GM23338 (cell line): Measurements from ENCODE around the gene FMO3.

Experiments used
- CREB1 ChIP-seq: fragments of 250-450 bp; sonication (Bioruptor Pico); IDR thresholded peaks from 2 replicates; pipeline ENCODE4 v1.5.0; 2020; ENCODE audit warnings: low read depth, mild to moderate bottlenecking, moderate library complexity
- EZH2 ChIP-seq: fragments of 200-600 bp; sonication (generic); IDR thresholded peaks from one replicate; pipeline ENCODE4 v1.8.0; 2017; ENCODE audit warnings: antibody characterized with exemption, mild to moderate bottlenecking, low read depth; ENCODE audit not compliant: unreplicated experiment
- EZH2phosphoT487 ChIP-seq: fragments of 200-600 bp; sonication (generic); IDR thresholded peaks from one replicate; pipeline ENCODE4 v1.8.1; 2018; ENCODE audit warnings: antibody characterized with exemption; ENCODE audit not compliant: unreplicated experiment
- POLR2AphosphoS5 ChIP-seq: IDR thresholded peaks from 2 replicates; pipeline ENCODE4 v1.6.1; 2016; ENCODE audit warnings: antibody characterized with exemption, low read depth
- ZNF331 ChIP-seq: fragments of 250-450 bp; sonication (Bioruptor Pico); IDR thresholded peaks from 2 replicates; pipeline ENCODE4 v1.5.0; 2020; ENCODE audit warnings: low read depth, mild to moderate bottlenecking, moderate library complexity
- TF ChIP-seq, protein P1 (sequence below), 2 experiments: fragments of 200-600 bp in 1 of 2; sonication (generic) in 1 of 2; conservative IDR thresholded peaks; 2 replicates each; pipeline versions ENCODE4 v1.5.1 to v1.6.1; 2016 to 2017; ENCODE audit warnings: antibody characterized with exemption in 2 of 2, low read depth in 2 of 2, mild to moderate bottlenecking in 2 of 2, moderate library complexity in 1 of 2
- TF ChIP-seq, protein P2 (sequence below): IDR thresholded peaks from 2 replicates; pipeline ENCODE4 v1.6.1; 2016; ENCODE audit warnings: antibody characterized with exemption
- TF ChIP-seq, protein P3 (sequence below): IDR thresholded peaks from one replicate; pipeline ENCODE4 v1.6.1; 2018; ENCODE audit warnings: antibody characterized with exemption; ENCODE audit not compliant: unreplicated experiment

DNA sequence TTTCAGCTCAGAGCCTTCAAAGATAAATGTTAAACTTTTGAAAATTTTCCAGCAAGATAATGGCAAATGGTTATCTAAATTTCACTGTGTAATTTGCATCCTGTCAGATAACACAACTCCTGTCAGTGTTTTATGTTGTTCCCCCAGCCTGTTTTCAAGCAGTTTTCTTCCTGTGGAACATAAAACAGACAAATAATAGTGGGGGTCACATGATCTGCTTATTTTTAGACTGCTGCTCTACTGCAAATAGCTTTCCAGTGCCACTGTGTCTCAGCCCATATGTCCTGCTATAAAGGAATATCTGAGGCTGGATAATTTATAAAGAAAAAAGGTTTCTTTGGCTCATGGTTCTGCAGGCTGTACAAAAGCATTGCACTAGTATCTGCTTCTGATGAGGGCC, 32.2 kb downstream of the FMO3 start:
- TF ChIP-seq, protein P1, sequence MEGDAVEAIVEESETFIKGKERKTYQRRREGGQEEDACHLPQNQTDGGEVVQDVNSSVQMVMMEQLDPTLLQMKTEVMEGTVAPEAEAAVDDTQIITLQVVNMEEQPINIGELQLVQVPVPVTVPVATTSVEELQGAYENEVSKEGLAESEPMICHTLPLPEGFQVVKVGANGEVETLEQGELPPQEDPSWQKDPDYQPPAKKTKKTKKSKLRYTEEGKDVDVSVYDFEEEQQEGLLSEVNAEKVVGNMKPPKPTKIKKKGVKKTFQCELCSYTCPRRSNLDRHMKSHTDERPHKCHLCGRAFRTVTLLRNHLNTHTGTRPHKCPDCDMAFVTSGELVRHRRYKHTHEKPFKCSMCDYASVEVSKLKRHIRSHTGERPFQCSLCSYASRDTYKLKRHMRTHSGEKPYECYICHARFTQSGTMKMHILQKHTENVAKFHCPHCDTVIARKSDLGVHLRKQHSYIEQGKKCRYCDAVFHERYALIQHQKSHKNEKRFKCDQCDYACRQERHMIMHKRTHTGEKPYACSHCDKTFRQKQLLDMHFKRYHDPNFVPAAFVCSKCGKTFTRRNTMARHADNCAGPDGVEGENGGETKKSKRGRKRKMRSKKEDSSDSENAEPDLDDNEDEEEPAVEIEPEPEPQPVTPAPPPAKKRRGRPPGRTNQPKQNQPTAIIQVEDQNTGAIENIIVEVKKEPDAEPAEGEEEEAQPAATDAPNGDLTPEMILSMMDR (conservative IDR thresholded peaks at IDR 0.05; ENCODE audit: low read depth in 2 of 2), result no peak
- TF ChIP-seq EZH2 (no peak), EZH2phosphoT487 (no peak), POLR2AphosphoS5 (no peak), CREB1 (CRISPR knock-in tag) (no peak), ZNF331 (CRISPR knock-in tag) (no peak)
- TF ChIP-seq, protein P2, sequence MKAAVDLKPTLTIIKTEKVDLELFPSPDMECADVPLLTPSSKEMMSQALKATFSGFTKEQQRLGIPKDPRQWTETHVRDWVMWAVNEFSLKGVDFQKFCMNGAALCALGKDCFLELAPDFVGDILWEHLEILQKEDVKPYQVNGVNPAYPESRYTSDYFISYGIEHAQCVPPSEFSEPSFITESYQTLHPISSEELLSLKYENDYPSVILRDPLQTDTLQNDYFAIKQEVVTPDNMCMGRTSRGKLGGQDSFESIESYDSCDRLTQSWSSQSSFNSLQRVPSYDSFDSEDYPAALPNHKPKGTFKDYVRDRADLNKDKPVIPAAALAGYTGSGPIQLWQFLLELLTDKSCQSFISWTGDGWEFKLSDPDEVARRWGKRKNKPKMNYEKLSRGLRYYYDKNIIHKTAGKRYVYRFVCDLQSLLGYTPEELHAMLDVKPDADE, result no peak
- TF ChIP-seq, protein P3, sequence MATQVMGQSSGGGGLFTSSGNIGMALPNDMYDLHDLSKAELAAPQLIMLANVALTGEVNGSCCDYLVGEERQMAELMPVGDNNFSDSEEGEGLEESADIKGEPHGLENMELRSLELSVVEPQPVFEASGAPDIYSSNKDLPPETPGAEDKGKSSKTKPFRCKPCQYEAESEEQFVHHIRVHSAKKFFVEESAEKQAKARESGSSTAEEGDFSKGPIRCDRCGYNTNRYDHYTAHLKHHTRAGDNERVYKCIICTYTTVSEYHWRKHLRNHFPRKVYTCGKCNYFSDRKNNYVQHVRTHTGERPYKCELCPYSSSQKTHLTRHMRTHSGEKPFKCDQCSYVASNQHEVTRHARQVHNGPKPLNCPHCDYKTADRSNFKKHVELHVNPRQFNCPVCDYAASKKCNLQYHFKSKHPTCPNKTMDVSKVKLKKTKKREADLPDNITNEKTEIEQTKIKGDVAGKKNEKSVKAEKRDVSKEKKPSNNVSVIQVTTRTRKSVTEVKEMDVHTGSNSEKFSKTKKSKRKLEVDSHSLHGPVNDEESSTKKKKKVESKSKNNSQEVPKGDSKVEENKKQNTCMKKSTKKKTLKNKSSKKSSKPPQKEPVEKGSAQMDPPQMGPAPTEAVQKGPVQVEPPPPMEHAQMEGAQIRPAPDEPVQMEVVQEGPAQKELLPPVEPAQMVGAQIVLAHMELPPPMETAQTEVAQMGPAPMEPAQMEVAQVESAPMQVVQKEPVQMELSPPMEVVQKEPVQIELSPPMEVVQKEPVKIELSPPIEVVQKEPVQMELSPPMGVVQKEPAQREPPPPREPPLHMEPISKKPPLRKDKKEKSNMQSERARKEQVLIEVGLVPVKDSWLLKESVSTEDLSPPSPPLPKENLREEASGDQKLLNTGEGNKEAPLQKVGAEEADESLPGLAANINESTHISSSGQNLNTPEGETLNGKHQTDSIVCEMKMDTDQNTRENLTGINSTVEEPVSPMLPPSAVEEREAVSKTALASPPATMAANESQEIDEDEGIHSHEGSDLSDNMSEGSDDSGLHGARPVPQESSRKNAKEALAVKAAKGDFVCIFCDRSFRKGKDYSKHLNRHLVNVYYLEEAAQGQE, result no peak
